Measurements from ENCODE around the gene SYT1.
"Not testable (repeated sequence)": the region's sequence is repeated elsewhere in the genome, so short reads cannot be mapped to it uniquely, and the experiment has no call there.

DNA sequence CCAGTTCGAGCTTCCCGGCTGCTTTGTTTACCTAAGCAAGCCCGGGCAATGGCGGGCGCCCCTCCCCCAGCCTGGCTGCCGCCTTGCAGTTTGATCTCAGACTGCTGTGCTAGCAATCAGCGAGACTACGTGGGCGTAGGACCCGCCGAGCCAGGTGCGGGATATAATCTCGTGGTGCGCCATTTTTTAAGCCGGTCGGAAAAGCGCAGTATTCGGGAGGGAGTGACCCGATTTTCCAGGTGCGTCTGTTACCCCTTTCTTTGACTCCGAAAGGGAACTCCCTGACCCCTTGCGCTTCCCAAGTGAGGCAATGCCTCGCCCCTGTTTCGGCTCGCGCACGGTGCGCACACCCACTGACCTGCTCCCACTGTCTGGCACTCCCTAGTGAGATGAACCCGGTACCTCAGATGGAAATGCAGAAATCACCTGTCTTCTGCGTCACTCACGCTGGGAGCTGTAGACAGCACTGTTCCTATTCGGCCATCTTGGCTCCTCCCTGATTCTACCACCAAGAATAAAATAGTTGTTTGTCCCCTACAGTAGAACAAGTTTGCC is 180.7 kb downstream of the SYT1 start:
- TF ChIP-seq, protein P1, sequence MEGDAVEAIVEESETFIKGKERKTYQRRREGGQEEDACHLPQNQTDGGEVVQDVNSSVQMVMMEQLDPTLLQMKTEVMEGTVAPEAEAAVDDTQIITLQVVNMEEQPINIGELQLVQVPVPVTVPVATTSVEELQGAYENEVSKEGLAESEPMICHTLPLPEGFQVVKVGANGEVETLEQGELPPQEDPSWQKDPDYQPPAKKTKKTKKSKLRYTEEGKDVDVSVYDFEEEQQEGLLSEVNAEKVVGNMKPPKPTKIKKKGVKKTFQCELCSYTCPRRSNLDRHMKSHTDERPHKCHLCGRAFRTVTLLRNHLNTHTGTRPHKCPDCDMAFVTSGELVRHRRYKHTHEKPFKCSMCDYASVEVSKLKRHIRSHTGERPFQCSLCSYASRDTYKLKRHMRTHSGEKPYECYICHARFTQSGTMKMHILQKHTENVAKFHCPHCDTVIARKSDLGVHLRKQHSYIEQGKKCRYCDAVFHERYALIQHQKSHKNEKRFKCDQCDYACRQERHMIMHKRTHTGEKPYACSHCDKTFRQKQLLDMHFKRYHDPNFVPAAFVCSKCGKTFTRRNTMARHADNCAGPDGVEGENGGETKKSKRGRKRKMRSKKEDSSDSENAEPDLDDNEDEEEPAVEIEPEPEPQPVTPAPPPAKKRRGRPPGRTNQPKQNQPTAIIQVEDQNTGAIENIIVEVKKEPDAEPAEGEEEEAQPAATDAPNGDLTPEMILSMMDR (IDR thresholded peaks at IDR 0.05), result not testable (repeated sequence)
- TF ChIP-seq POLR2AphosphoS5 (IDR thresholded peaks at IDR 0.05), result not testable (repeated sequence)

Data from upper lobe of left lung (tissue), 4 donors.